Cardiac muscle cell (in vitro differentiated cells and primary cell): ENCODE data around the gene CACNA1C. TPM values are rescaled to one million over a fixed set of nuclear protein-coding genes. Genes with fewer than 3 reads are reported as not detected.

ENCODE experiments used
- DNase-seq, 2 donors: peaks; one replicate each; pipeline versions ENCODE4 v3.0.0 to v3.0.0-alpha.2; 2010 to 2017; ENCODE audit warnings: low read depth in 1 of 2, low spot score in 1 of 2
- H3K27ac ChIP-seq: fragments of 200-600 bp; sonication (generic); 2 replicates; pipeline ENCODE4 v1.5.1; 2016
- H3K27me3 ChIP-seq: fragments of 200-600 bp; sonication (generic); 2 replicates; pipeline ENCODE4 v1.6.0; 2016; ENCODE audit warnings: control low read depth
- H3K36me3 ChIP-seq: fragments of 200-600 bp; sonication (generic); 2 replicates; pipeline ENCODE4 v1.5.1; 2016; ENCODE audit warnings: control low read depth
- H3K4me1 ChIP-seq: fragments of 200-600 bp; sonication (generic); 2 replicates; pipeline ENCODE4 v1.8.1; 2017; ENCODE audit warnings: low read depth, mild to moderate bottlenecking, mixed run types
- H3K4me3 ChIP-seq: fragments of 200-600 bp; sonication (generic); 2 replicates; pipeline ENCODE4 v1.5.1; 2016; ENCODE audit warnings: mild to moderate bottlenecking
- H3K9me3 ChIP-seq: fragments of 200-600 bp; sonication (generic); 2 replicates; pipeline ENCODE4 v1.5.1; 2017; ENCODE audit warnings: low read depth, mild to moderate bottlenecking, control low read depth
- CTCF ChIP-seq: IDR thresholded peaks from 2 replicates; pipeline ENCODE4 v1.5.1; 2012; ENCODE audit warnings: low read depth, mild to moderate bottlenecking, low read length
- polyA plus RNA-seq: library from polyadenylated mRNA; unstranded; fragments of >200 nt; fragmentation: Nextera tagmentation; extraction: Ambion mirVana; gene quantifications from 2 replicates; pipeline ENCODE4 v1.2.1, GENCODE V29; 2016
- total RNA-seq: library from RNA; depleted of rRNA; stranded (reverse); fragments of >200 nt; gene quantifications from 2 replicates; pipeline ENCODE4 v1.2.3, GENCODE V29; 2016

Gene CACNA1C
- total and polyA plus RNA-seq, 2 experiments from 2014 or later: 40.8 to 77.8 TPM

- no peak overlapping the region for H3K4me3 ChIP-seq
- H3K4me1 ChIP-seq: no peaks in the 10 kb centered on the region
- DNase-seq: no peak
- no peaks in the 10 kb centered on the region for H3K27me3 ChIP-seq
- no peak overlapping the region for H3K27ac ChIP-seq
- H3K36me3 ChIP-seq: peaks cover 53% of the 10 kb centered on the region
- no peak for TF ChIP-seq CTCF
- no peaks in the 10 kb centered on the region for H3K9me3 ChIP-seq
Measured at GRCh38 chr12:2664721-2665577, 612.2 kb downstream of the CACNA1C start.

GRCh38 chr12:2666411-2666810, 613.6 kb downstream of the CACNA1C start:
- Histone ChIP-seq H3K9me3 (no peaks in the 10 kb centered on the region), H3K4me3 (no peak overlapping the region), H3K27ac (no peak overlapping the region), H3K4me1 (no peaks in the 10 kb centered on the region), H3K36me3 (peaks cover 53% of the 10 kb centered on the region), H3K27me3 (no peaks in the 10 kb centered on the region)
- no peak for TF ChIP-seq CTCF
- no peak for DNase-seq

- no peak for DNase-seq
- TF ChIP-seq CTCF: no peak
- no peaks in the 10 kb centered on the region for H3K9me3 ChIP-seq
Measured at GRCh38 chr12:2666846-2667245, 614.1 kb downstream of the CACNA1C start.

GRCh38 chr12:2667716-2668440, 615.1 kb downstream of the CACNA1C start:
- Histone ChIP-seq H3K9me3 (no peaks in the 10 kb centered on the region), H3K4me3 (no peak overlapping the region), H3K36me3 (peaks cover 48% of the 10 kb centered on the region), H3K27me3 (no peaks in the 10 kb centered on the region), H3K4me1 (no peaks in the 10 kb centered on the region), H3K27ac (no peak overlapping the region)
- no peak for TF ChIP-seq CTCF
- DNase-seq: no peak

More at GRCh38 chr12:2666846-2667245, 614.1 kb downstream of the CACNA1C start:
- Histone ChIP-seq H3K27me3 (no peaks in the 10 kb centered on the region), H3K4me3 (no peak overlapping the region), H3K36me3 (peaks cover 52% of the 10 kb centered on the region), H3K27ac (no peak overlapping the region), H3K4me1 (no peaks in the 10 kb centered on the region)

- Histone ChIP-seq H3K9me3 (no peaks in the 10 kb centered on the region), H3K36me3 (peaks cover 48% of the 10 kb centered on the region), H3K4me1 (no peaks in the 10 kb centered on the region), H3K4me3 (no peak overlapping the region), H3K27ac (no peak overlapping the region), H3K27me3 (no peaks in the 10 kb centered on the region)
- no peak for TF ChIP-seq CTCF
- DNase-seq: no peak
Measured at GRCh38 chr12:2668816-2669215, 616.0 kb downstream of the CACNA1C start.
